GM12801 (cell line): ENCODE data around the gene UBASH3B.

Experiments used
- CTCF ChIP-seq: IDR thresholded peaks from one replicate; pipeline ENCODE4 v1.5.1; 2011; ENCODE audit warnings: control low read depth; ENCODE audit not compliant: insufficient read length; ENCODE audit errors: extremely low read depth

UBASH3B gene

GRCh38 chr11:122755409-122755808, 99.9 kb downstream of the UBASH3B start:
- no peak for TF ChIP-seq CTCF

- no peak for TF ChIP-seq CTCF
These were observed 100.4 kb downstream of the UBASH3B start for GRCh38 chr11:122755941-122756340.

GRCh38 chr11:122756417-122756816, 100.9 kb downstream of the UBASH3B start:
- TF ChIP-seq CTCF = no peak

GRCh38 chr11:122757201-122757600, 101.7 kb downstream of the UBASH3B start:
- TF ChIP-seq CTCF = no peak

GRCh38 chr11:122758339-122758738, 102.8 kb downstream of the UBASH3B start:
- TF ChIP-seq CTCF = no peak

- no peak for TF ChIP-seq CTCF
These were observed 103.5 kb downstream of the UBASH3B start for GRCh38 chr11:122758974-122759373.

- TF ChIP-seq CTCF = no peak
These were observed 107.6 kb downstream of the UBASH3B start for GRCh38 chr11:122763108-122763507.
